GM12874 (cell line): Measurements from ENCODE around the gene FCHO2.

ENCODE experiments used
- TF ChIP-seq, protein P1 (sequence below): IDR thresholded peaks from 2 replicates; pipeline ENCODE4 v1.5.1; 2011; ENCODE audit warnings: low read depth, mild to moderate bottlenecking, control low read depth, low read length, moderate library complexity; ENCODE audit not compliant: insufficient read depth

FCHO2 gene

GRCh38 chr5:73119451-73120157 lies 163.8 kb downstream of the FCHO2 start:
- TF ChIP-seq, protein P1, sequence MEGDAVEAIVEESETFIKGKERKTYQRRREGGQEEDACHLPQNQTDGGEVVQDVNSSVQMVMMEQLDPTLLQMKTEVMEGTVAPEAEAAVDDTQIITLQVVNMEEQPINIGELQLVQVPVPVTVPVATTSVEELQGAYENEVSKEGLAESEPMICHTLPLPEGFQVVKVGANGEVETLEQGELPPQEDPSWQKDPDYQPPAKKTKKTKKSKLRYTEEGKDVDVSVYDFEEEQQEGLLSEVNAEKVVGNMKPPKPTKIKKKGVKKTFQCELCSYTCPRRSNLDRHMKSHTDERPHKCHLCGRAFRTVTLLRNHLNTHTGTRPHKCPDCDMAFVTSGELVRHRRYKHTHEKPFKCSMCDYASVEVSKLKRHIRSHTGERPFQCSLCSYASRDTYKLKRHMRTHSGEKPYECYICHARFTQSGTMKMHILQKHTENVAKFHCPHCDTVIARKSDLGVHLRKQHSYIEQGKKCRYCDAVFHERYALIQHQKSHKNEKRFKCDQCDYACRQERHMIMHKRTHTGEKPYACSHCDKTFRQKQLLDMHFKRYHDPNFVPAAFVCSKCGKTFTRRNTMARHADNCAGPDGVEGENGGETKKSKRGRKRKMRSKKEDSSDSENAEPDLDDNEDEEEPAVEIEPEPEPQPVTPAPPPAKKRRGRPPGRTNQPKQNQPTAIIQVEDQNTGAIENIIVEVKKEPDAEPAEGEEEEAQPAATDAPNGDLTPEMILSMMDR: no peak

DNA sequence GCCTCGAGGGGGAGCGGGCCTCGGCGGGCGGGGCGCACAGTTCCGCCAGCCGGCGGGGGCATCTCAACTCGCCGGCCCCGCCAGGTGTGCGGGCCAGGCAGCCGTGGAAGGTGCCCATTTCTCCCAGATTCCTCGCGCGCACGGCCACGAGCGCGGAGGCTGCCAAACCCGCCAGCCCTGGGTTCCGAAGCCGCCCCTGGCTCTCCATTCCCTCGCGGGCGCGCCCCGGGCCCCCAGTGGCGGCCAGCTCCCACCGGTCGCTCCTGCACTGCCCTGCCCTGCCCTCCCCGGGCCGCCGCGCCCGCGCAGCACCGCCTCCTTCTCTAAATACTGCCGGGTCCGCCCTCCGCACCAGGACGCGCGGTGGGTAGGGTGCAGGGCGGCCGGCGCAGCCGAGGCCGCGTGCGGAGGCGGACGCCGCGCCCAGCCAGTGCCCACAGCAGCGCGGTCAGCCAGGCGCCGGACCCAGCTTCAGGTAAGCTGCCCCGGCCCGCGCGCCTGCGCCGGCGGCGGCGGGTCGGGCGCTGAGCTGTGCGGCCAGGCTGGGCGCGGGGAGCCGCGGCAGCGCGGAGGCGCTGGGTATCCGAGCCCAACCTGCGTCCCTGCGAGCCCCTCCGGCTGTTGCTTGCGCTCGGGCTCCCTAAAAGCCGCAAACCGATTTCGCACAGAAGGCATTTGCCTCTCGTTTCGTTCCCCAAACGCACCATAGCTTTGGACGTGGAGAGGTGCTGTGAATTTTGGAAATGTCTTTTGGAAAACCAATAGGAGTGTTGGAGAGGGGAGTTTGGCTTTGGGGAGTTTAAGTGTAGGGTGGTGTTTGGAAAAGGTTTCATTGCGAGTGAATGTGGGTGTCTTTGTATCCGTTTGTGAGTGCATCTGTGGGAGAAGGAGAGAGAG lies 164.6 kb downstream of the FCHO2 start, which contains the start of gene TMEM171:
TSS of gene TMEM171 (plus strand) at position 354 of the 897 bp plus-strand sequence. CDS start 2,799 bp downstream, outside the sequence.
- TF ChIP-seq, protein P1: no peak

GRCh38 chr5:73121119-73121463 lies 165.2 kb downstream of the FCHO2 start:
- TF ChIP-seq, protein P1: no peak

GRCh38 chr5:73122875-73123810 lies 167.3 kb downstream of the FCHO2 start:
- TF ChIP-seq, protein P1: no peak

DNA sequence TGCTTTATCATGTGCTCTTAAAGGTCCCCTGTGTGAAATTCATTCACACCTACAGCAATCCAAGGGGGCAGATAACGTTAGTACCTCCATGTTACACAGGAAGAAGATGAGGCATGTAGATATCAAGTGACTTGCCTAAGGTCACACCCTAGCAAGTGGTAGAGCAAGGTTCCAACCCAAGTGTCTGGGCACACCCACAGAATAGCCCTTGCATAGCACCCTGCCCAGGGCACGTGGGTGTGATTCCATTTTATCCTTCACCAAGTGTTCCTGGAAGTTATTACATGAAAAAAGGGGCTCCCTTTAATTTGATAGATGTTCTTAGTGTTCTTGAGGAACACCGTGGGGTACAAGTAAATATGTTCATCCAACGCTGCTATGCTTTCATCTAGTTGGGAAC lies 169.4 kb downstream of the FCHO2 start:
- TF ChIP-seq, protein P1: no peak

GRCh38 chr5:73126381-73126780 lies 170.5 kb downstream of the FCHO2 start:
- TF ChIP-seq, protein P1: no peak

GRCh38 chr5:73126957-73127356 lies 171.1 kb downstream of the FCHO2 start:
- TF ChIP-seq, protein P1: no peak
